Small intestine (tissue), 7 donors: Measurements from ENCODE around the gene TMEM131. TPM values are rescaled to one million over a fixed set of nuclear protein-coding genes. Genes with fewer than 3 reads are reported as not detected.

Experiments
- DNase-seq, 2 donors: peaks; one replicate each; pipeline versions ENCODE4 v3.0.0 to v3.0.0-alpha.2; 2013
- FAIRE-seq: peaks from 2 replicates; lab custom pipeline; 2012; peaks lifted over from hg19 to GRCh38; lab: Jason Lieb, UNC
- H3K27ac ChIP-seq, 3 donors: one replicate each; pipeline ENCODE4 v1.5.1; 2013; ENCODE audit warnings: low read length in 2 of 3, mild to moderate bottlenecking in 2 of 3, control low read depth in 1 of 3, inconsistent platforms in 1 of 3, low read depth in 1 of 3, moderate library complexity in 1 of 3
- H3K27me3 ChIP-seq, 3 donors: one replicate each; pipeline ENCODE4 v1.6.1; 2013; ENCODE audit warnings: low read length in 3 of 3, inconsistent platforms in 1 of 3; ENCODE audit not compliant: control insufficient read depth in 3 of 3, insufficient read depth in 3 of 3
- H3K36me3 ChIP-seq, 3 donors: one replicate each; pipeline ENCODE4 v1.6.1; 2013; ENCODE audit warnings: low read length in 3 of 3, inconsistent platforms in 1 of 3, low read depth in 1 of 3, mild to moderate bottlenecking in 1 of 3, moderate library complexity in 1 of 3; ENCODE audit not compliant: control insufficient read depth in 3 of 3, insufficient read depth in 2 of 3
- H3K4me1 ChIP-seq, 3 donors: one replicate each; pipeline ENCODE4 v1.6.1; 2013; ENCODE audit warnings: low read length in 2 of 3, inconsistent platforms in 1 of 3, low read depth in 1 of 3, mild to moderate bottlenecking in 1 of 3, moderate library complexity in 1 of 3; ENCODE audit not compliant: control insufficient read depth in 3 of 3, insufficient read depth in 2 of 3
- H3K4me3 ChIP-seq, 3 donors: one replicate each; pipeline ENCODE4 v1.5.1; 2013; ENCODE audit warnings: low read length in 3 of 3, control low read depth in 1 of 3, inconsistent platforms in 1 of 3, low read depth in 1 of 3, mild to moderate bottlenecking in 1 of 3, moderate library complexity in 1 of 3
- H3K9me3 ChIP-seq, 2 donors: one replicate each; pipeline ENCODE4 v1.6.1; 2013; ENCODE audit warnings: low read depth in 1 of 2, low read length in 1 of 2; ENCODE audit not compliant: control insufficient read depth in 2 of 2, insufficient read depth in 1 of 2
- WGBS, 3 donors: extraction: QIAGEN DNeasy Blood & Tissue Kit; methylation state at CpG; one replicate each; pipeline ENCODE4 v1.1.7; 2013; 5-methylcytosine and 5-hydroxymethylcytosine counted together
- polyA plus RNA-seq, 4 donors: library from polyadenylated mRNA; stranded (reverse) in 3 of 4; unstranded in 1 of 4; fragments of 200-250 nt in 3 of 4; fragments of 120-200 nt in 1 of 4; gene quantifications; one replicate each; pipeline versions ENCODE4 v1.2.1 to v1.2.3, GENCODE V29; 2013
- donor health status: healthy with polysubstance abuse.
- donor health status: control.
- donor health status: control.
- donor health status: Bipolar disorder and iron deficiency.
- donor health status: healthy.

Gene TMEM131
- polyA plus RNA-seq, 4 donors: 6.5 to 47.7 (median 13.8) TPM

GRCh38 chr2:97998431-97999005 is 2.8 kb upstream of the TMEM131 start:
- Histone ChIP-seq H3K4me1 (peaks cover 0 to under 1% (median 0%) of the 10 kb centered on the region in 3 donors), H3K27me3 (no peaks in the 10 kb centered on the region), H3K9me3 (no peaks in the 10 kb centered on the region), H3K36me3 (no peaks in the 10 kb centered on the region), H3K27ac (no peak overlapping the region), H3K4me3 (no peak overlapping the region)
- no peak for DNase-seq
- WGBS, 3 donors: 75 to 93% (median 77%) methylated on average over 1 of the region's 1 CpG
- no peak for FAIRE-seq

- FAIRE-seq (no peak), DNase-seq (no peak)
- 83 to 89% (median 84%) methylated on average over 8 of the region's 8 CpGs for WGBS, 3 donors
- Histone ChIP-seq H3K27ac (no peak overlapping the region), H3K9me3 (no peaks in the 10 kb centered on the region), H3K4me1 (peaks cover 0 to 5% (median 3%) of the 10 kb centered on the region in 3 donors), H3K4me3 (no peak overlapping the region), H3K36me3 (no peaks in the 10 kb centered on the region), H3K27me3 (no peaks in the 10 kb centered on the region)
Observed at GRCh38 chr2:97997784-97998392, 2.1 kb upstream of the TMEM131 start.

GRCh38 chr2:97996679-97997078 is 931 bp upstream of the TMEM131 start:
- Histone ChIP-seq H3K4me3 (peak overlapping the region in 1 of 3 donors; percentile 64), H3K36me3 (no peaks in the 10 kb centered on the region), H3K27ac (peak overlapping the region in 2 of 3 donors; percentile 93 to 99), H3K9me3 (no peaks in the 10 kb centered on the region), H3K27me3 (no peaks in the 10 kb centered on the region), H3K4me1 (peaks cover 2 to 5% (median 3%) of the 10 kb centered on the region in 3 donors)
- DNase-seq: no peak
- WGBS, 3 donors: 87 to 92% (median 91%) methylated on average over 19 of the region's 19 CpGs
- FAIRE-seq: no peak

- peak overlapping the region; percentile 64 to 87 (median 73) for H3K4me3 ChIP-seq
- no peaks in the 10 kb centered on the region for H3K27me3 ChIP-seq
- WGBS, 3 donors: 0 to 1% (median 0%) methylated on average over 53 to 81 of the region's 81 CpGs
- H3K9me3 ChIP-seq: no peaks in the 10 kb centered on the region
- peak overlapping the region; percentile 92 to 99 (median 93) for H3K27ac ChIP-seq
- peaks cover 2 to 7% (median 6%) of the 10 kb centered on the region in 3 donors for H3K4me1 ChIP-seq
- DNase-seq (peak in 1 of 2 donors; percentile 61), FAIRE-seq (no peak)
- H3K36me3 ChIP-seq: no peaks in the 10 kb centered on the region
Observed at GRCh38 chr2:97995026-97995733, 568 bp downstream of the TMEM131 start.

- DNase-seq (no peak), FAIRE-seq (no peak)
- no peaks in the 10 kb centered on the region for H3K36me3 ChIP-seq
- 2 to 4% (median 3%) methylated on average over 4 of the region's 4 CpGs for WGBS, 3 donors
- H3K27ac ChIP-seq: peak overlapping the region in 1 of 3 donors; percentile 93
- H3K9me3 ChIP-seq: no peaks in the 10 kb centered on the region
- H3K27me3 ChIP-seq: no peaks in the 10 kb centered on the region
- H3K4me1 ChIP-seq: peaks cover 2 to 10% (median 6%) of the 10 kb centered on the region in 3 donors
- H3K4me3 ChIP-seq: peak overlapping the region in 2 of 3 donors; percentile 64 to 73
Observed at GRCh38 chr2:97994476-97994875, 1.3 kb downstream of the TMEM131 start.

- peaks cover 2 to 10% (median 6%) of the 10 kb centered on the region in 3 donors for H3K4me1 ChIP-seq
- H3K27ac ChIP-seq: no peak overlapping the region
- no peak for FAIRE-seq
Observed at GRCh38 chr2:97993926-97994325, 1.8 kb downstream of the TMEM131 start.

GRCh38 chr2:97992836-97993825 is 2.6 kb downstream of the TMEM131 start:
- H3K27me3 ChIP-seq: no peaks in the 10 kb centered on the region
- WGBS, 3 donors: 47 to 59% (median 57%) methylated on average over 3 of the region's 3 CpGs
- H3K4me1 ChIP-seq: peaks cover 2 to 10% (median 6%) of the 10 kb centered on the region in 3 donors
- peaks cover 0 to 2% of the 10 kb centered on the region in 2 donors for H3K9me3 ChIP-seq
- no peak overlapping the region for H3K27ac ChIP-seq
- DNase-seq (no peak), FAIRE-seq (no peak)
- H3K4me3 ChIP-seq: peak overlapping the region in 2 of 3 donors; percentile 3 to 7
- H3K36me3 ChIP-seq: no peaks in the 10 kb centered on the region

More at GRCh38 chr2:97993926-97994325, 1.8 kb downstream of the TMEM131 start:
- Histone ChIP-seq H3K4me3 (peak overlapping the region in 2 of 3 donors; percentile 3 to 73), H3K9me3 (no peaks in the 10 kb centered on the region), H3K36me3 (no peaks in the 10 kb centered on the region), H3K27me3 (no peaks in the 10 kb centered on the region)
- DNase-seq: no peak
- 10 to 37% (median 32%) methylated on average over 6 of the region's 6 CpGs for WGBS, 3 donors
